Activated CD4-positive, alpha-beta T cell treated with anti-CD3 and anti-CD28 coated beads, Interleukin-10, Interleukin-2, amounts not matched to agents 100 ng/mL and 50 ng/mL, durations not matched to agents 16 hours and 8 hours (primary cell): ENCODE data around the gene PRODH2.
"Not testable (repeated sequence)": the region's sequence is repeated elsewhere in the genome, so short reads cannot be mapped to it uniquely, and the experiment has no call there.

ENCODE experiments used
- DNase-seq: peaks from one replicate; pipeline ENCODE4 v3.0.0-alpha.2; 2020

The PRODH2 gene

DNA sequence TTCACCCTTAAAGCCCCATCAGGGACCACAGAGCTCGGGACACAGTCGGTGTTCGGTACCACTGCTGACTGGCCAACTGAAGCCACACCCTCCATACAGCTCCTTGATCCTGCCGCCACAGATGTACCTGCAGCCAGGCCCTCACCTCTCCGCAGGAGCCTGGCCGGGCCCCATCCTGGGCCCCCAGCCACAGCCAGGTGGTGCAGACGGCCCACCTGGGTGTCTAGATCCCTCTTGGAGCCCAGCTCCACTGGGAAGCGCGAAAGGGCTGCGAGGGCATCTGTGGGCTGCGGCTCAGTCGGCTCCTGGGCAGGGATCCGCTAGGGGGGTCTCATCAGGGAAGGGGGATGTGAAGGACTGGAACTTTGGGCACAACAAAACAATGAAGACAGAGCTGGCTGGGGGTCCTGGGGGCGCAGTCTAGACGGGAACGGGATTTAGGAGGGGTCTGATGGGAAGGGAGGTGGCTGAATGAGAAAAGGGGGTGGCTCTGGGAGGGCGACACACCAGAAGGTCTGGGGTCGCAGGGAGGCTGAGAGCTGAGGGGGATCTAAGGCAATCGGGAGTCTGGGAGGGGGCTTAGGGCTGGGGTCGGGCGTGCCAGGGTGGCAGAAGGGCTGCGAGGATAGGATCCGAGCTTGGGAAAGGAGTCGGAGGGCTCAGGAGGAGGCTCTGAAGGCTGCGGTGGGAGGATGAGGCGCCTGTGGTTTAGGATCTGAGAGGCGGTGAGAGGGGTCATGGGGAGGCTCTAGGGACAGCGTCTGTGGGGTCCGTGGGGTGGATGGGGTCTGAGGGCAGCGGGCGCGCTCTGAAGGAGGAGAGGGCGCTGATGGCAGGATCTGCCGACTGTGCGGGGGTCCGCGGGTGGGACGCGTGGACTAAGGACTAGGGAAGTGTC lies 15.8 kb downstream of the PRODH2 start:
- no peak for DNase-seq

DNA sequence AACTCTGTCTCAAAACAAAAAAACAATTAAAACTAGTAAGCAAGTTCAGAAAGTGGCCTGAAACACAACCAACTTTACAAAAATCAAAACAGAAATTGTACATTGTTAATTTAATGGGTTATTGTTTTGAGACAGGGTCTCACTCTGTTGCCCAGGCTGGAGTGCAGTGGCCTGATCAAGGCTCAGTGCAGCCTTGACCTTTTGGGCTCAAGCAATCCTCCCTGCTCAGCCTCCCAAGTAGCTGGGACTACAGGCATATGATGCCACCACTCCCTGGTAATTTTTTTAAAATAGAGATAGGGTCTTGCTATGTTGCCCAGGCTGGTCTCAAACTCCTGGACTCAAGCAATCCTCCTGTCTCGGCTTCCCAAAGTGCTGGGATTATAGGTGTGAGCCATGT lies 17.1 kb downstream of the PRODH2 start:
- not testable (repeated sequence) for DNase-seq

DNA sequence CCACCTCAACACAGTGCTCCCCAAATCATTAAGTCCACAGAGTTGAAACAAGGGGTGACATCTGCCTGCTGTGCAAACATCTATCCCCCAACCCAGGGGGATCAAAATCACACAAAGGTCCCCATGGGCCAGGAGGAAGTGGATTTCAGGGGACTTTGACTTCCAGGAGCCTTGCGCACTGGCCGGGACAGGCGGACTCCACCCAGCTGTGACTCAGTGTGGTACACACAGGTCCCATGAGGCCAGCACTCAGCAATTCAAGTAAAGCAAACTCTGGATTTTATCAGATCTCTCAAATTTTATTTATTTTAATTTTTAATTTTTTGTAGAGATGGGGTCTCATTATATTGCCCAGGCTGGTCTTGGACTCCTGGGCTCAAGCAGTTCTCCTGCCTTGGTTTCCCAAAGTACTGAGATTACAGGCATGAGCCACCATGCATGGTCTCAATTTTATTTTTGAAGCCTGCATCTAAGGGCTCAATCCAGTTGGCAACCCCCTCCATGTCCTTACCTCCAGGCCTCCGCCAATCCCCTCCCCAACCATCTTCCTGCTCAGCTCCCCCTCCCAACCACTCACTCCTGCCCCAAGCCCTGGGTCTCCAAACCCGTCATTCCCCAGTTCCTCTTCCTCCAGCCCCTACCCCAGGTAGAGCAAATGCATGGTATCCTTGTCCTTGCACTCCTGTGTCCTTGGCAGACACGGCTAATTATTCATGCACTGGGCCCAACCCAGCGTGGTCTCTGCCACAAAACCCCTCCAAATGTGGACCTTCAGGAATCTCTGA lies 19.1 kb downstream of the PRODH2 start:
- no peak for DNase-seq

DNA sequence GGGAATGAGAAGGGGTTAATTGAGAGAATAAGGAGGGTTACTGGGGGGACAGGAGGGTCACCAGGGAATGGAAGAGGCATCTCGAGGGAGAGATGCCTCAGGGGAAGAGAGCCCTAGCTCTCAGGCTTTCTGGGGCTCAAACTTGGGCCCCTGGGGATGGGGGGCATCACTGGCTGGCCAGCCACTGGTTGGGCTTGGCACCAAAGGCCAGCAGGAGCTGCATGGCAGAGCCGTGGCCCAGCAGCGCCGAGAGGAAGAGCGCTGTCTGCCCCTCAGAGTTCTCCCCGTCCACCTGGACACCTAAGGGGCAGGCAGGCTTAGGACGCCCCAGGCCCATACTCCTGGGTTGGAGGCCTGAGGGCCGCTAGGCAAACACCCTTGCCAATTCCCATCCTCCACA lies 19.8 kb downstream of the PRODH2 start:
- no peak for DNase-seq

DNA sequence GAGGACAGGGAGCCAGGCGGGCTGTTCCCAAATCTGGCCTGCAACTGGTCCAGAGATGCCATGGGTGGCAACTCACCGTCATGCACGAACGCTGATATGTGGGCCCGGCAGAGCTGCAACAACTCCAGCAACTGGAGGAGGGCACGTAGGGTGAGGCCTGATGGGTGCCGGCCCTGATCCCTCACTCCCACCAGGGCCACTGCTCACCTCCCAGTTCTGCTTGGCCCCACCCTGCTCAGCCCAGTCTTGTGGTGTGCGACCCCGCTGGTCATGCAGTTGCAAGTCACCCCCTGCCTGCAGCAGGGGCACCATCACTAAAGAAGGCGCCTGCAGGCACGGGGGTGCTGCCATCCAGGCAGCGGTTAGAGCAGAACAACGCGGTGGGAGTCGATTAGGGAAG lies 20.3 kb downstream of the PRODH2 start:
- no peak for DNase-seq

DNA sequence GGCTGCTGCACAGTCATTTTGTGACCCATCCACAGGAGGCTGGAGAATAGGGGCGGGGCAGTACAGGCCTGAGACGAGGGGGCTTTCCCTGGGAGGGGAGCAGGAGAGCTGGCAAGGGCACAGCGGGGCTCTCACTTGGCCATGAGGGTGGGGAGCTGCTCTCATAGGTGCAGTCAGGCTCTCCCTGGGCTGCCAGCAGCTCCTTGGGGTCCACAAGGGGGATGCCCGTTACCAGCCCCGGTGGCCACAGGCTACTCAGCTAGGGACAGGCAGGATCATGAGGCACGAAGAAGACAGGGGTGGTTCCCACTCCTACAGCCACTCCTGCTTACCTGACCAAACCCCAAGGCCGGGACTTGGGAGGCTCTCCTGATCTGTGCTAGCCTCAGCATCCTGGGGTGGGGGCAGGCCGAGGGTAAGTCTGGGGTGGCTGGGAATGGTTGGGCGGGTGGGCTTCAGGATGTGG lies 20.8 kb downstream of the PRODH2 start:
- DNase-seq, result no peak

DNA sequence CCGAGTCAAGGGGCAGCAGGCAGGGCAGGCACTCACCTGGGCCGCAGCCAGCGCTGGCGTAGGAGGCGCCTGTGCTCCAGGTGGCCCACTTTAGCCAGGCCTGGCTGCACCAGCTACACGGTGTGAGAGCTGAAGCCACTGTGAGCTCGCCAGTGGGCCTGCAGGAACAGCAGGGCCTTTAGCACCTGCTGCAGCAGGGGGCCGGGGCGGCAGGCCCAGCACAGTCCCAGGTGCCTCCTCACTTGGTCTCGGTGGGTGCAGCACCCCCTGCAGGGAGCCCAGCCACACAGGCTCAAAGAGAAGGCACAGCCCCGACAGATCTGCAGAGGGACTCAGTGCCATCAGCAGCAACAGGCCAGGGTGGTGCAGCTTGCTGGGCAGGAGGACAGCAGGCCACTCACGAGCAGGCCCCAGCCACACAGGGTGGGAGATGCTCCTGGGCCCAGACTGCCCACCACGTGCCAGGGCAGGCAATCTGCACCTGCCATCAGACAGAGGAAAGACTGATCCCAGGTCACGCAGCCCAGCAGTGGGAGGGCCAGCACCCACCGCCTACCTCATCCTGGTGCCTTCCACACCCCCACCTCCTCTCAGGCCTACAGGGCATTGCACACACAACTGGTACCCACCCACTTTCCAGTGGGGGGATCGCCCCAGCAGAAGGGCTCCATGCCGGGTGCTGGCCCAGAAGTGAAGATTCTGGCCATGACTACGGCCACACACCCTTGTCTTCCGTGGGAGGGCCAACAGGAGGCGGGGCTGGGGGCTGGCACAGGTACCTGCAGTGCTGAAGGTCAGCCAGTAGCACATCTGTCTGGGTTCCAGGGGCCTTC lies 21.4 kb downstream of the PRODH2 start:
- peak; percentile 16 for DNase-seq

DNA sequence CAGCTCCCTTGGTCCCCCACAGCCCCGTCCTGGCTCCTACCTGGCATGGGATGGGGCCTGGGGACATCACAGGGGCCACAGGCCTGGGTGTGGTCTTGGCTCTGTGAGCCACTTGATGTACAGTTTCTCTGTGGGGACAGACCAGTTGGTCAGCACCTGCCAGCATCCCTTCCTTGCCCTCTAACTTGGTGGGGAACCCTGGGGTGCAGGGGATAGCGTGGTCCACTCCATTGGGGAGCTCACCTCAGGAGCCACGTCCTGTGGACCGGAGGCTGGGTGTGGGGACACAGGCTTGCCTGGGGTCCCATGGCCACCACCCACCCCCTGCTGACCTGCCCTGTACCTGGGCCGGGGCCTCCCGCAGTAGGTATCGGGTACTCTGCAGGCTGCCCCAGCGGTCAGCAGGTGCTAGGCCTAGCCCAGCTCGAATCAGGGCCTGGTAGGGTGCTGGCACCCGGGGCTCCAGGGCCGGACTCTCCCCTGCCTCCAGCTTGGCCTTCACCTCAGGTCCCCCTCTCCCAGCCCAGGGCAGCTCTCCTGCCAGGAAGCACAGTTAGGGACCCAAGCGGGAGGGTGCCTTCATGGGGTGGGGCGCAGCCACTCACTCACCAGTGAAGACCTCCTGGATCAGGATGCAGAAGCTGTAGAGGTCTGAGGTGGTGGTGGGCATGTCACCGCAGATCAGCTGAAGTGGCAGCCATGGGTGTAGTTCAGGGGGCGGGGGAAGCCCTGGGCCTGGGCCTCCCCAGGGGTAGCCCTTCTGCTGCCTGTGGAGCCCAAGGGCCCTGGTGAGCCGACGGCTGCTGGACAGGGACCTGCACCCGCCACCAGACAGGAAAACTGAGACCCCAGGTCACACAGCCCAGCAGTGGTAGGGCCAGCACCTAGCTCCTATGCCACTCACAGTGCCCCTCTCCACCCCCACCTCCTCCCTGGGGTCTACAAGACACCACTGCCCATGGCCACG lies 22.4 kb downstream of the PRODH2 start:
- no peak for DNase-seq

DNA sequence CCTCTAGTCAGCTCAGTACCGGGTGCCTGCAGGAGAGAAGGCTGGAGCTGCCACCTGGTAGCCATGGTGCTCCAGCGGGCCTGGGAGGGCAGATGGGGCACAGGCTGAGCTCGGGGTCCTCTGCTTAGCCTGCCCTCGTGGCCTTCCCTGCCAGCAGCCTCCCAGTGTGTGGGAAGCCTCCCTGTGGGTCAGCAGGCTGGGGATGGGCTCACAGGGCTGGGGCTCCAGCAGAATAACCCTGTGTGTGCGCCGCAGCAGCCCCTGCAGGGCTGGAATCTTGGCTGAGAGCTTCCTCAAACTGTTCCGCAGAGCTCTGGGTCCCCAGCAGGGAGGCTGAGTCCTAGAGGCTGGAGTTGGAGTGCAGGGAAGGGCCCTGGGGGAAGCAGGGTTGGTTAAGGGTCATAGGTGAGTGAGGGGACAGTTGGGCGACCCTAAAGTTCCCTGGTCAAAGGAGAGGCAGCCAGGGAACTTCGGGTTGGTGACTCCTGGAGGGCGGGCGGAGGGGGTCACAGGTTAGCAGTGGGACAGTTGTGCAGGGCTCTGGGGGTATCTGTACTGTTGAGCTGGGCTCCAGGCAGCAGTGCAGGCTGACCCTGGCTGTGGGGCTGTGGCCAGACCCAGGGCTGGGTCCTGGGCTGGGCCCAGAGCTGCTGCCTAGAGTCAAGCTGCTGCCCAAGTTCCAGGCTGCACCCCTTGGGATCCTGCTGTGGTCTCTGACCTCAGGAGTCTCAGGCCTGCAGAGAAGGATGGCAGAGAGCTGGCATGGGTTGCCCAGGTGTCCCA lies 23.3 kb downstream of the PRODH2 start:
- no peak for DNase-seq

DNA sequence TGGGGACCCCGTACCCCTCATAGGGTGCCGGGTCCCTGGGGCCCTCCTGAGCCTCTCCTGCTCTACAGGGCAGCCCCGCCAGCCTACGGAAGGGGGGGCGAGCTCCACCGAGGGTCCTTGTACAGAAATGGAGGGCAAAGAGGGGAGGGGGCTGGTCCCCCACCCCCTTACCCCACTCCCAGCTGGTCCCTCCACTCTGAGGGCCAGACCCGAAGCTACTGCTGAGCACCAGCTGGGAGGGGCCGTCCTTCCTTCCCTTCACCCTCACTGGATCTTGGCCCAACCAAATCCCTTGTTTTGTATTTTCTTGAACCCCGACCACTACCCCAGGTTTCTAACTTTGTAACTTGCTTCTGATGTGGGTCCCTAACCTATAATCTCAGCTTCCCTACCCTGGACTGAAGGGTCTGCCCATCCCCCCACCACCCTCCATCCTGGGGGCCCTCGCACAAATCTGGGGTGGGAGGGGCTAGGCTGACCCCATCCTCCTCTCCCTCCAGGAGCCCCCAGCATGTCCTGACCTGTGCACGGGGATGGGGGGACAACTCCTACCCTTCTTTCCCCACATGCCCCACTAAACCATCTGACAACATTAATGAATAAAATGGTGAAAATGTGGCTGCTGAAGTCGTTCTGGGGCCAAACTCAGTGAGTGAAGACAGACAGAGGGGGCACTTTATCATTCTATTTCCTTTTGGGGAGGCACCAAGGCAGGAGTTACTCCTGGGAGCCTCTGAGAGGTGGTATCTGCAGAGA lies 24.3 kb downstream of the PRODH2 start:
- no peak for DNase-seq

DNA sequence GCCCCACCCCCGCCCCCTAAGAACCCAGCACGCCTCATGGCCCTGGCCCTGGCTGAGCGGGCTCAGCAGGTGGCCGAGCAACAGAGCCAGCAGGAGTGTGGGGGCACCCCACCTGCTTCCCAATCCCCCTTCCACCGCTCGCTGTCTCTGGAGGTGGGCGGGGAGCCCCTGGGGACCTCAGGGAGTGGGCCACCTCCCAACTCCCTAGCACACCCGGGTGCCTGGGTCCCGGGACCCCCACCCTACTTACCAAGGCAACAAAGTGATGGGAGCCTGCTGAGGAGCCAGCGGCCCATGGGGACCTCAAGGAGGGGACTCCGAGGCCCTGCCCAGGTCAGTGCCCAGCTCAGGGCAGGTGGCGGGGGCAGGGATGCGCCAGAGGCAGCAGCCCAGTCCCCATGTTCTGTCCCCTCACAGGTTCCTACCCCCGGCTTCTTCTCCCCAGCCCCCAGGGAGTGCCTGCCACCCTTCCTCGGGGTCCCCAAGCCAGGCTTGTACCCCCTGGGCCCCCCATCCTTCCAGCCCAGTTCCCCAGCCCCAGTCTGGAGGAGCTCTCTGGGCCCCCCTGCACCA lies 25.3 kb downstream of the PRODH2 start:
- no peak for DNase-seq

DNA sequence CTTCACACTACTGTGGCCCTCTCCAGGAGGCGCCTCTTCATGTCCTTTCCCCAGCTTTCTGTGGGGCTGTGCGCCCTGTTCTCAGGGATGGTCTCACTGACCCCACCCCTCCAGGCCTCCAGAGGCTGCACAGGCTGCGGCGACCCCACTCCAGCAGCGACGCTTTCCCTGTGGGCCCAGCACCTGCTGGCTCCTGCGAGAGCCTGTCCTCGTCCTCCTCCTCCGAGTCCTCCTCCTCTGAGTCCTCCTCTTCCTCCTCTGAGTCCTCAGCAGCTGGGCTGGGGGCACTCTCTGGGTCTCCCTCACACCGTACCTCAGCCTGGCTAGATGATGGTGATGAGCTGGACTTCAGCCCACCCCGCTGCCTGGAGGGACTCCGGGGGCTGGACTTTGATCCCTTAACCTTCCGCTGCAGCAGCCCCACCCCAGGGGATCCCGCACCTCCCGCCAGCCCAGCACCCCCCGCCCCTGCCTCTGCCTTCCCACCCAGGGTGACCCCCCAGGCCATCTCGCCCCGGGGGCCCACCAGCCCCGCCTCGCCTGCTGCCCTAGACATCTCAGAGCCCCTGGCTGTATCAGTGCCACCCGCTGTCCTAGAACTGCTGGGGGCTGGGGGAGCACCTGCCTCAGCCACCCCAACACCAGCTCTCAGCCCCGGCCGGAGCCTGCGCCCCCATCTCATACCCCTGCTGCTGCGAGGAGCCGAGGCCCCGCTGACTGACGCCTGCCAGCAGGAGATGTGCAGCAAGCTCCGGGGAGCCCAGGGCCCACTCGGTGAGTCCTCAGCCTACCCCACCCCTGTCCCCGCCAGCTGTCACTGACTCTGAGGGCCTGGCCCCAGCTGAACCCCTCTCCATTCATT lies 26.1 kb downstream of the PRODH2 start:
- no peak for DNase-seq

DNA sequence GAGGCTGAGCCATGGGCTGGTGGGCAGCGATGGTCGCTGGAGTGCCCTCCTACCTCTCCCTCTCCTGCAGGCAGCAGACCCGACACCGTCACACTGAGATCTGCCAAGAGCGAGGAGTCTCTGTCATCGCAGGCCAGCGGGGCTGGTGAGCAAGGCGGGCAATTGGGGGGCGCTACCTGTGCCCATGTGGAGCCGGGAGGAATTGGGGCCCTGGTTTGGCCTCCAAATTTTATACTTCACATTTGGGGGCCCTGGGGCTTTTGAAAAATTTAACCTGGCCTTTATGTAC lies 27.4 kb downstream of the PRODH2 start:
- DNase-seq, result no peak

DNA sequence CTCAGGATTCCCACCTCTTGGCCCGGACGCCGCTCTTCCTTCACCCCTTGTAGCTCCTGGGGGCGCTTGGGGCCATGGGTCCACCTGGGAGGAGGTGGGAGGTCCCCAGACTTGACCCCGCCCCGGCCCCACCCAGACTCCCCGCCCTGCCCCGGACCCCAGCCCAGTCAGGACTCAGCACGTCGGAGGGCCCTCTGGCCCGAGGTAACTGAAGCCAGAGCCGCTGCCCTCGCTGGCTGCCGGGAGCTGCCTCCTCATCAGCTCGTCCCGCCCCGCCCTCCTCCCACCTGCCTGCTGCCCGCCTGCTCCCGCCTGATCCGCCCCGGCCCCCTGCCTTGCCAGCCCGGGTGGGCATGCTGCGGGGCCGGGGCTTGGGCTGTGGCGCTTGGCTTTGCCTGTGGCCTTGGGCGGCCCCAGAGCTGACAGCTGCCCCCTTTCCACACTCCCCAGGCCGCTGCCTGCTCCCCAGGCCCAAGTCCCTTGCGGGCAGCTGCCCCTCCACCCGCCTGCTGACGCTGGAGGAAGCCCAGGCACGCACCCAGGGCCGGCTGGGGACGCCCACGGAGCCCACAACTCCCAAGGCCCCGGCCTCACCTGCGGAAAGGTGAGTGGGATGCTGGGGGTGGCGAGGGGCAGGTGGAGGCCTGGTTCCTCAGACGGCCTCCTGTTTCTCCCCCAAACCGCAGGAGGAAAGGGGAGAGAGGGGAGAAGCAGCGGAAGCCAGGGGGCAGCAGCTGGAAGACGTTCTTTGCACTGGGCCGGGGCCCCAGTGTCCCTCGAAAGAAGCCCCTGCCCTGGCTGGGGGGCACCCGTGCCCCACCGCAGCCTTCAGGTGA lies 27.9 kb downstream of the PRODH2 start:
- no peak for DNase-seq

DNA sequence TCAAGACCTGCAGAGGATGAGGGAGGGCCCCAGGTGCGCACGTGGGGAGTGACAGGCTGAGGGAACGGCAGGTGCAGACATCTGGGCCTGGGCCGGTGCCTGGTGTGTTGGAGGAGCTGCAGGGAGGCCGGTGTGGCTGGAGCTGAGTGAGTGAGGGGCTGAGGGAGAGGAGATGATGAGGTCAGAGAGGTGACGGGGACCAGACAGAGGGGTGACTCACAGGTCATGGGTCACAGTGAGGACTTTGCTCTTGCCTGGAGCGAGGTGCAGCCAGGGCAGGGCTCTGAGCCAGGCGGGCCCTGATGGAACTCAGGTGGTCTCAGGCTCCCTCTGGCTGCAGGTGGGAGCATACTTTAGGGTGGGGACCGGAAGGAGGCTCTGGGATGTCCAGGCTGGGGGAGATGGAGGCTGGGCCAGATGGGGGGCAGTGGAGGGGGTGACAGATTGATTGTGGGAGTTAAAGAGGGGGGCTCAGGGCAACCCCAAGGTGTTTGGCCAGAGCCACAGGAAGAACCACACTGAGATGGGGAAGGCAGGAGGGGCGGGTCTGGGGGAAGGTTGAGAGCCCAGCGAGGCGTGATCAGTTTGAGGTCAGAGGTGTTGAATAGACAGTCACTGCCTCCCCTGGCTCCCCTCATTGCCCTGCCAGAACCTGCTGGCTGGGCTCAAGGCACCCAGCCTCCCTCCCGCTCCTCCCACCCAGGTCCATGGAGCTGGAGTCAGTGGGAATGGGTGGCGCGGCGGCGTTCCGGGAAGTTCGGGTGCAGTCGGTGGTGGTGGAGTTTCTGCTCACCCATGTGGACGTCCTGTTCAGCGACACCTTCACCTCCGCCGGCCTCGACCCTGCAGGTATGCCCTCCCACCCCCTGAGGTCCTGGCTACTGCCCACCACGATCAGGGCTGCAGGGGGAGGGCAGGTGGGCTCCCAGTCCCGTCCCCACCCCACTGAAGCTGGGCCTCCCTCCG lies 28.9 kb downstream of the PRODH2 start:
- DNase-seq, result no peak

DNA sequence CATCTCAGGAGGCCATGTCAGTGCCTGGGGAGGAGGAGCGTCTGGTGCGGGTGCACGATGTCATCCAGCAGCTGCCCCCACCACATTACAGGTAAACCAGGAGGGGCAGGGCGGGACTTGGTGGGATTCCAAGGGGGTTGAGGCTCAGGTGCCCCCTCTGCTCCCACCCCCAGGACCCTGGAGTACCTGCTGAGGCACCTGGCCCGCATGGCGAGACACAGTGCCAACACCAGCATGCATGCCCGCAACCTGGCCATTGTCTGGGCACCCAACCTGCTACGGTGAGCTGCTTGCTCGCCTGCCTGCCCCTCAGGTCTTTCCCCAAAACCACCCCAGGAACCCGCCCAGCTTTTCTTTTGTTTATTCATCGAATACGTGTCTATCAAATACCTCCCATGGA lies 30.1 kb downstream of the PRODH2 start:
- DNase-seq, result no peak

DNA sequence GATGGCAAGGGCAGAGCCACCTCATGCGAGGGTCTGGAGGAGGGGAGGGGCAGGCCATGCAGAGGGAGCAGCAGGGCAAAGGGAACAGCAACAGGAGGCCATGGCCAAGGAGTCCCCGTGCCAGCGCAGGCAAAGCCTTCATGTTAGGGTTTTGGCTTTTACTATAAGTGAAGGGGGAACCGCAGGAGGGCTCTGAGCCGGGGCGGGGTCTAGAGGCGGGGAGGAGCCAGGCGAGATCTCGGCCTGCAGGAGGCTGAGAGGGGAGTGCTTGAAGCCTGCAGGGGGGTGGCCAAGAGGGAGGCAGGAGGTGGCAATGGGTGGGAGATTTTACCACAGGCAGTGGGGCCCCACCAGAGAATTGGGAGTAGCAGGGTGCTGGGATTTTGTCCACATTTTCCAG lies 31.0 kb downstream of the PRODH2 start:
- no peak for DNase-seq
